NCI-H2029 (cell line): ENCODE data around the gene ZNF280B.
A peak's percentile ranks its signal among the peaks of the same experiment; 100 is the strongest.
"Not testable (repeated sequence)": the region's sequence is repeated elsewhere in the genome, so short reads cannot be mapped to it uniquely, and the experiment has no call there.

Experiments used
- DNase-seq: peaks from one replicate; lab custom pipeline; 2025; lab: John Stamatoyannopoulos, UW

Gene ZNF280B

DNA sequence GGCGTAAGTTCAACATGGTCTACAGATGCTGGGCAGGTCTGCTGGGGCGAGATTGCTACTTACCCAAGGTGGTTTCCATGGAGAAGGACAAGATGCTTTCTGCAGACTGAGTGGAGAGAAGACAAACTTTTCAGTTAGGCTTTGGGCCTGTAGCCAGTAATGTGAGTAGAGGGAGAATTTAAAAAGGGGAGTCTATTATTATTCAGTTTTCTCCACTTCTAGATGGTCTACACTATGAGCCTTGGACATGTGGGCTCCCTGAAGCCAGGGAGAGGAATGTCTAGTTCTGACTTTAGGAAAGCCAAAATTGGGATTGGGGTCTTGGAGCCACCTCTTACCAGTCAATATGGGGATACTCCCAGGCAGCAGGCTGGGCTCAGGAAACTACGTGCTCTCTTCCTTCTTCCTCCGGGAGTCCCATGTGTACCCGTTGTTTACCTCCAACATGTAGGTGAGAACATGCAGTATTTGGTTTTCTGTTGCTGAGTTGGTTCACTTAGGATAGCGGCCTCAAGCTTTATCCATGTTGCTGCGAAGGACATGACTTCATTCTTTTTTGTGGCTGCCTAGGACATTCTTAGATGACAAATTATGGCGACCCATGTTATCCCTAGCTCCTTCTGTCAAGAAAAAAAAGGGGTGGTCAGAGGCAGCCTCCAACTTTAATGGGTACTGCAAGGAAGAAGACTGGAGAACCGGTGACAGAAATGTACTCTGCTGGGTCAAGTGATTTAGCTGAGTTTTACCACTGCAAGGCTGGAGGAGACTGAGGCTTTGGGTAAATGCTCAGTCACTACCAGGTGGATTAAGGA is 26.3 kb upstream of the ZNF280B start:
- DNase-seq, result no peak

GRCh38 chr22:22533863-22534262 is 25.3 kb upstream of the ZNF280B start:
- DNase-seq, result no peak

GRCh38 chr22:22533417-22533816 is 24.9 kb upstream of the ZNF280B start:
- DNase-seq, result no peak

GRCh38 chr22:22532547-22533071 is 24.1 kb upstream of the ZNF280B start:
- DNase-seq, result not testable (repeated sequence)

DNA sequence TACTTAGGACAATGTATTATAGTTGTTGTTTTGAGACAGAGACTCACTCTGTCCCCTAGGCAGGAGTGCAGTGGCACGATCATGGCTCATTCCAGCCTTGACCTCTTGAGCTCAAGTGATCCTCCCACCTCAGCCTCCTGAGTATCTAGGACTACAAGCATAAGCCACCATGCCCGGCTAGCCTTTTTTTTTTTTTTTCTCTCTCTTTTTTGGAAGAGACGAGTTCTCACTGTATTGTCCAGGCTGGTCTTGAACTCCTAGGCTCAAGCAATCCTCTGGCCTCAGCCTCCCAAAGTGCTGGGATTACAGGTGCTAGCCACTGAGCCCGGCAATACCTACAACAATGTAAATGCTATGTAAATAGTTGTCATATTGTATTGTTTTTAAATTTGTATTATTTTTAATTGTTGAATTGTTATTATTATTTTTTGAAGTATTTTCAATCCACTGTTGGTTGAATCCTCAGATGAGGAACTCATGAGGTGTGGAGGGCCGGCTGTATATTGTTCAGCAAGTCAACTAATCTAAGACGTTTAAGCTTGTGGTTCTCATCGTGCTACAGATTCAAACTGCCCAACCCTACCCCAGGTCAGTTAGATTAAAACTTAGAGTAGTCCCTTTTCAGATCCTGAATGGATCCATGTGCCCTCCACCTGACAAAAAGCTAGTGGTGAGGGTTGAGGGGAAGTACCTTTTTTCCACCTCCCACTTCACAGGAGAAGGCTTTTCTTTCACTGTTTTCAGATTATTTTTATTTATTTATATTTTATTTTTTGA is 23.4 kb upstream of the ZNF280B start:
- no peak for DNase-seq

DNA sequence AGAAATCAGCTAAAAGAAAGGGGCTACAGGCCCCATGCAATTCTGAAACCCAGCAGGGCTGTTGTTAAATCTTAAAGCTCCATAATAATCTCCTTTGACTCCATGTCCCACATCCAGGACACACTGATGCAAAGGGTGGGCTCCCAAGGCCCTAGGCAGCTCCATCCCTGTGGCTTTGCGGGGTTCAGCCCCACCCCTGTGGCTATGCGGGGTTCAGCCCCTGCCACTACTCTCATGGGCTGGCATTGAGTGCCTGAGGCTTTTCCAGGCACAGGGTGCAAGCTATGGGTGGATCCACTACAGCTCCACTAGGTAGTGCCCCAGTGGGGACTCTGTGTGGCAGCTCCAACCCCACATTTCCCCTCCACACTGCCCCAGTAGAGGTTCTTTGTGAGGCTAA is 20.2 kb upstream of the ZNF280B start:
- DNase-seq, result no peak

DNA sequence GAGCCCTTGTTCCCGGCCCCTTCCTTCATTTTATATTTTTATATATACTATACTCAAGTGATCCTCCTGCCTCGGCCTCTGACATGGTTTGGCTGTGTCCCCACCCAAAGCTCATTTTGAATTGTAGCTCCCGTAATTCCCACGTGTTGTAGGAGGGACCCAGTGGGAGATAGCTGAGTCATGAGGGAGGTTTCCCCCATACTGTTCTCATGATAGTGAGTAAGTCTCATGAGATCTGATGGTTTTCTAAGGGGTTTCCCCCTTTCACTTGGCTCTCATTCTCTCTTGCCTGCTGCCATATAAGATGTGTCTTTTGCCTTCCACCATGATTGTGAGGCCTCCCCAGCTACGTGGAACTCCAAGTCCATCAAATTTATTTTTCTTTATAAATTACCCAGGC is 18.8 kb upstream of the ZNF280B start:
- no peak for DNase-seq

DNA sequence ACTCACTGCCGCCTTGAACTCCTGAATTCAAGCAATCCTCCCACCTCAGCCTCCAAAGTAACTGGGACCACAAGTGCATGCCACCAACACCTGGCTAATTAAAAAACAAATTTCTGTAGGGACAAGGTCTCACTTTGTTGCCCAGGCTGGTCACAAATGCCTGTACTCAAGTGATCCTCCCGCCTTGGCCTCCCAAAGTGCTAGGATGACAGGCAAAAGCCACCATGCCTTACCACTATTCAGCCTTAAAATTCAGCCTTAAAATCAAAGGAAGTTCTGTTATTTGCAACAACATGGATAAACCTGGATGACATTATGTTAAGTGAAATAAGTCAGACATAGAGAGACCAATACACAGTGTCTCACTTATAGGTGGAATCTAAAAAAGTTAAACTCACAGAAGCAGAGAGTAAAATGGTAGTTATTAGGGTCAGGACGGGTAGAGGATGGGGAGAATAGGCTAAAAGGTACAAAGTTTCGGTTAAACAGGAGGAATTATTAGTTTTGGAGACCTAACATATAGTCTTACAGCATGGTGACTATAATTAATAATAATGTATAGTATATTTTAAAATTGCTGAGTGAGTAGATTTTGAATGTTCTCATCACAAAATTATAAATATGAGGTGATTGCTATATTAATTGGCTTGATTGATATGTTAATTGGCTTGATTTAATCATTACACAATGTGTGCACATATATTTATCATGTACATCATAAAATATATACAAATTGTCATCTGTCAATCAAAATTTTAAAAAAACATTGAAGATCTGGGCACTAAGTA is 17.8 kb upstream of the ZNF280B start:
- DNase-seq, result no peak

- no peak for DNase-seq
Observed at GRCh38 chr22:22523494-22523893, 15.0 kb upstream of the ZNF280B start.

- no peak for DNase-seq
Observed at GRCh38 chr22:22521631-22522030, 13.1 kb upstream of the ZNF280B start.

DNA sequence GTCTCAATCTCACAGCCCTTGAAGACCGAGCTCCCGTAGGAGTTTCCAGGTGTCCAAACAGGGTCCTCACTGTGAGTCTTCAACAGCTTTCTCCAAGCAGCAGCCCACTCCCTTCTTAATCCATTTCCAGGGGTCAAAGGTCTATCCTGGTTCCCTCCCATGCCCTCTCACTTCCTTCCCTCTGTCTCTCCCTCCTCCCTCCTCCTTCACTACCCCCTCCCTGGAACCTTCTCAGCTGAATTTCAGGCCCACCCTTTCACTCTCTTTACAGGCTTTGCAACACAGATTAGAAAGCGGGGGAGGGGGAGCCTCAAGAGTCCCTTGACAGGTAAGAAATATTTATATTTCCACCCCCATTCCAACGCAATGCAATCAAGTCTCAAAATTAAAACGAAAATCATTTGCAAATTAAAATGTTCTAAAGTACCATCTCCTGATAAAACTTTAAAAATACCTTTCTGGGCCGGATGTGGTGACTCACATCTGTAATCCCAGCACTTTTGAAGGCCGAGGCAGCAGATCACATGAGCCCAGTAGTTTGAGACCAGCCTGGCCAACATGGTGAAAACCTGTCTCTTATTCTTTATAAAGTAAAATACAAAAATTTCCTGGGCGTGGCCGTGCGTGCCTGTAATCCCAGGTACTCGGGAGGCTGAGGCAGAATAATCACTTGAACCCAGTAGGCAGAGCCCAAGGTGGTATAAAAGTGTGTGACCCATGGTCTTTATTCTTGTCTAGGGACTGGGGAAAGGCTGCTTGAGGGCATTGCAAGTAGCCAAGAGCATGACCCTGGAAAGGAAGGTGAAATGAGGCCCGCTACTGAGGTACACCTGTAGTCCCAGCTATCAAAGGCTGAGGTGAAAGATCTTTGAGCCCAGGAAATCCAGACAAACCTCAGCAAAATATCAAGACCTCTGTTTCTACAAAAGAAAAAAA is 12.4 kb upstream of the ZNF280B start:
- no peak for DNase-seq

- no peak for DNase-seq
Observed at GRCh38 chr22:22520020-22520656, 11.6 kb upstream of the ZNF280B start, which contains the start of gene ZNF280A. Gene ZNF280A, minus strand, starts transcription at chr22:22520270. Its CDS starts 4,640 bp downstream, at chr22:22515630.

- DNase-seq, result no peak
Observed at GRCh38 chr22:22519591-22519990, 11.0 kb upstream of the ZNF280B start.

GRCh38 chr22:22516992-22517391 is 8.4 kb upstream of the ZNF280B start:
- DNase-seq, result no peak

- DNase-seq, result no peak
Observed at GRCh38 chr22:22515890-22516289, 7.3 kb upstream of the ZNF280B start.

- DNase-seq, result peak; percentile 10
Observed at GRCh38 chr22:22514431-22514830, 5.9 kb upstream of the ZNF280B start.

DNA sequence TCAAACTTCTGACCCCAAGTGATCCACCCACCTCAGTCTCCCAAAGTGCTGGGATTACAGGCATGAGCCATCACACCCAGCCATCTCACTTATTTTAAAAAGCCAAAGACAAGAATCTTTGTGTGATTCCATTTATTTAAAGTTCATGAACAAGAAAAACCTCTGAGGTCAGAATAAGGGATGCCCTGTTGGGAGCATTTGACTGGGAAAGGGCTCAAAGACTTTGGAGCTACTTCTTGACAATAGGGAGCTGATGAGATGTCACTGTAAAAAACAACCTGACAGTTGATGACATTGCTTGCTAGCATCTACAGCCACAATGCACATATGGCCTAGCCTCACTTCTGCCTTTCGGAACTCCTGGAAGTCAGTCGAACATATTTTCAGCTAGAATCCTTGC is 5.1 kb upstream of the ZNF280B start:
- no peak for DNase-seq

DNA sequence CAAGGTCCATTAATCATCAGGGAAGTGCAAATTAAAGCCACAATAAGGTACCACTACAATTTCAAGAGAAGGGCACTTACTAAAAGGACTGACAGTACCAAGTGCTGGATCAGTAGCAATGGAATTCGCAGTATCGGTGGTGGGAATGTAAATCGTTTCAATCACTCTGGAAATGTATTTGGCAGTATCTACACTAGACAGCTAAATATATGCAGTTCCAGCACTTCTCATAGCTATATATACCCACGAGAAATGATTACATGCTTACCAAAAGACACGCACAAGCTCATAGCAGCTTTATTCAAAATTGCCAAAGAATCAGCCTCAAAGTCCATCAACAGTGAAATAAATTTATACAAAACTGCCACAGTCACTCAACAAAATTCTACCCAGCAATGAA is 4.4 kb upstream of the ZNF280B start:
- no peak for DNase-seq

DNA sequence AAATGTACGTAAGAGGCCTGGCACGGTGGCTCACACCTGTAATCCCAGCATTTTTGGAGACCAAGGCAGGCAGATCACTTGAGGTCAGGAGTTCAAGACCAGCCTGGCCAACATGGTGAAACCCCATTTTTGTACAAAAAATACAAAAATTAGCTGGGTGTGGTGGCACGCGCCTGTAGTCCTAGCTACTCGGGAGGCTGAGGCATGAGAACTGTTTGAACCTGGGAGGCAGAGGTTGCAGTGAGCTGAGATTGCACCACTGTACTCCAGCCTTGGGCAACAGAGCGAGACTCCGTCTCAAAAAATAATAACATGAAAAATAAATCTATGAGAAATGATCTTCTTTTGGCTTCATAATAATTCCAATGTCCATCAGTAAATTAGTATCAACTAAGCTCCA is 2.3 kb upstream of the ZNF280B start:
- not testable (repeated sequence) for DNase-seq

DNA sequence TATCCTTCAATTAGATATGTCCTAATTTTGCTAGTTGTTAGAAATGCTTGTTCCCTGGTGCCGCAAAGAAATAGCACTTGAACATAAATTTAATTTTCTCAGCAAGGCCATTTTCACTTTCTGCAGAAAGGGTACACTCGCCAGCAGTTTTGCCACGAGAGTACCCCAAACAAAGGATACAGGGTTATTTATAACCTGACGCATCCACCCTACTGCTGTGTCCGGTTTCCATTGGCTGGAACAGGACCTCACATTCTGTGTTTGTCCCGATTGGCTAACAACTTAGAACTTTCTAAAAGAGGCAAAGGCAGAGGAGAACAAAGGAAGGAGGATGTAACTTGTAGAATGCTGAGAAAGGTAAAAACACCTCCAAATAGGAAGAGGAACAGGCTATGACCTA is 1.4 kb upstream of the ZNF280B start:
- DNase-seq, result not testable (repeated sequence)
